Thoracic aorta (tissue), 2 donors: Measurements from ENCODE around the gene SLC8B1. TPM values are rescaled to one million over a fixed set of nuclear protein-coding genes. Genes with fewer than 3 reads are reported as not detected.
"Not testable (repeated sequence)": the region's sequence is repeated elsewhere in the genome, so short reads cannot be mapped to it uniquely, and the experiment has no call there.

Experiments used
- ATAC-seq: fragments of 150-250 bp; one replicate; pipeline ENCODE4 v1.8.0; 2017; ENCODE audit warnings: low read depth; ENCODE audit not compliant: insufficient number of reproducible peaks, low FRiP score
- DNase-seq: peaks from one replicate; pipeline ENCODE4 v3.0.0-alpha.2; 2020; ENCODE audit warnings: low spot score
- H3K27ac ChIP-seq, 2 donors: fragments of 200-600 bp; sonication (generic); 1 replicate in 1 of 2; 2 replicates in 1 of 2; pipeline ENCODE4 v1.5.1; 2016; ENCODE audit warnings: mild to moderate bottlenecking in 2 of 2, moderate library complexity in 2 of 2
- H3K27me3 ChIP-seq: fragments of 200-600 bp; sonication (generic); replicated peaks from 2 replicates; pipeline ENCODE4 v1.6.0; 2016; ENCODE audit warnings: mild to moderate bottlenecking; ENCODE audit not compliant: insufficient read depth
- H3K36me3 ChIP-seq: fragments of 200-600 bp; sonication (generic); one replicate; pipeline ENCODE4 v1.5.1; 2016
- H3K4me1 ChIP-seq, 2 donors: fragments of 200-600 bp; sonication (generic); 1 replicate in 1 of 2; 2 replicates in 1 of 2; pipeline versions ENCODE4 v1.5.1 to v1.6.0; 2016; ENCODE audit warnings: low read depth in 2 of 2, mild to moderate bottlenecking in 1 of 2; ENCODE audit not compliant: control insufficient read depth in 1 of 2
- H3K4me3 ChIP-seq: fragments of 200-600 bp; sonication (generic); 2 replicates; pipeline ENCODE4 v1.5.1; 2016; ENCODE audit warnings: mild to moderate bottlenecking
- H3K9me3 ChIP-seq: fragments of 200-600 bp; sonication (generic); 2 replicates; pipeline ENCODE4 v1.5.1; 2016
- CTCF ChIP-seq: fragments of 200-600 bp; sonication (generic); IDR thresholded peaks from one replicate; pipeline ENCODE4 v1.5.1; 2019; ENCODE audit warnings: antibody characterized with exemption
- total RNA-seq, 2 donors: library from RNA; depleted of rRNA; stranded (reverse); fragments of >200 nt; gene quantifications; one replicate each; pipeline versions ENCODE4 v1.1.0 to v1.2.3, GENCODE V29; 2016

The SLC8B1 gene
- total RNA-seq, 2 donors from 2014 or later, result 41.7 to 85.1 TPM

GRCh38 chr12:113361574-113362370, 26.9 kb upstream of the SLC8B1 start:
- Histone ChIP-seq H3K9me3 (no peaks in the 10 kb centered on the region), H3K27me3 (no peaks in the 10 kb centered on the region), H3K4me3 (no peak overlapping the region), H3K36me3 (no peaks in the 10 kb centered on the region), H3K4me1 (peaks cover 9 to 28% of the 10 kb centered on the region in 2 donors), H3K27ac (no peak overlapping the region)
- no peak for DNase-seq
- ATAC-seq, result no peak
- TF ChIP-seq CTCF, result no peak

- H3K4me3 ChIP-seq, result peak overlapping the region; percentile 81
- no peaks in the 10 kb centered on the region for H3K36me3 ChIP-seq
- H3K27ac ChIP-seq, result peak overlapping the region; percentile 81 to 82
Observed at GRCh38 chr12:113359939-113360748, 25.2 kb upstream of the SLC8B1 start.

GRCh38 chr12:113359133-113359938, 24.4 kb upstream of the SLC8B1 start:
- ATAC-seq, result no peak
- Histone ChIP-seq H3K27ac (peak overlapping the region; percentile 81 to 82), H3K9me3 (no peaks in the 10 kb centered on the region), H3K27me3 (no peaks in the 10 kb centered on the region), H3K36me3 (no peaks in the 10 kb centered on the region), H3K4me3 (peak overlapping the region; percentile 81), H3K4me1 (peaks cover 5 to 16% of the 10 kb centered on the region in 2 donors)
- no peak for TF ChIP-seq CTCF
- DNase-seq, result no peak

More at GRCh38 chr12:113359939-113360748, 25.2 kb upstream of the SLC8B1 start:
- Histone ChIP-seq H3K4me1 (peaks cover 5 to 16% of the 10 kb centered on the region in 2 donors), H3K9me3 (no peaks in the 10 kb centered on the region), H3K27me3 (no peaks in the 10 kb centered on the region)
- DNase-seq, result no peak
- no peak for TF ChIP-seq CTCF
- no peak for ATAC-seq

- Histone ChIP-seq H3K4me3 (peak within 1 kb of the TSS; percentile 81), H3K27ac (peak within 1 kb of the TSS; percentile 81 to 82)
Observed at GRCh38 chr12:113358381-113359132, 23.6 kb upstream of the SLC8B1 start, which contains the start of gene PLBD2. Gene PLBD2 (plus strand): TSS chr12:113358587. CDS start chr12:113358601, 14 bp downstream.

GRCh38 chr12:113354192-113354591, 19.3 kb upstream of the SLC8B1 start:
- H3K36me3 ChIP-seq, ATAC-seq, H3K9me3 ChIP-seq, H3K27ac ChIP-seq, H3K4me1 ChIP-seq, H3K4me3 ChIP-seq, H3K27me3 ChIP-seq, DNase-seq: not testable (repeated sequence)

More at GRCh38 chr12:113358381-113359132, 23.6 kb upstream of the SLC8B1 start, which contains the start of gene PLBD2:
- peak; percentile 91 for ATAC-seq
- DNase-seq, result peak; percentile 90
- Histone ChIP-seq H3K27me3 (no peaks in the 10 kb centered on the region), H3K36me3 (no peaks in the 10 kb centered on the region), H3K9me3 (no peaks in the 10 kb centered on the region), H3K4me1 (peaks cover 5 to 16% of the 10 kb centered on the region in 2 donors)
- TF ChIP-seq CTCF, result no peak
